Trophoblast cell (in vitro differentiated cells and primary cell): ENCODE data around the gene DERL2.

Source experiments
- DNase-seq, 2 donors: peaks; one replicate each; pipeline ENCODE4 v3.0.0-alpha.2; 2016
- H2AFZ ChIP-seq: 2 replicates; pipeline ENCODE4 v1.6.1; 2013; ENCODE audit warnings: low read length, moderate library complexity, mild to moderate bottlenecking; ENCODE audit not compliant: insufficient read depth, poor library complexity
- H2AK5ac ChIP-seq: 2 replicates; pipeline ENCODE4 v1.6.1; 2013; ENCODE audit warnings: mild to moderate bottlenecking, low read length
- H2BK120ac ChIP-seq: 2 replicates; pipeline ENCODE4 v1.6.1; 2013; ENCODE audit warnings: low read length, mild to moderate bottlenecking, moderate library complexity; ENCODE audit not compliant: insufficient read depth, poor library complexity
- H2BK12ac ChIP-seq: 2 replicates; pipeline ENCODE4 v1.6.1; 2013; ENCODE audit warnings: mild to moderate bottlenecking, low read length, moderate library complexity
- H2BK5ac ChIP-seq: 2 replicates; pipeline ENCODE4 v1.6.1; 2013; ENCODE audit warnings: low read length, low read depth, moderate library complexity, mild to moderate bottlenecking; ENCODE audit not compliant: poor library complexity
- H3K14ac ChIP-seq: 2 replicates; pipeline ENCODE4 v1.6.1; 2013; ENCODE audit warnings: mild to moderate bottlenecking, low read length
- H3K18ac ChIP-seq: 2 replicates; pipeline ENCODE4 v1.6.1; 2013; ENCODE audit warnings: mild to moderate bottlenecking, low read length
- H3K23ac ChIP-seq: 2 replicates; pipeline ENCODE4 v1.6.1; 2013; ENCODE audit warnings: low read length
- H3K27ac ChIP-seq: 2 replicates; pipeline ENCODE4 v1.5.1; 2013; ENCODE audit warnings: low read depth, mild to moderate bottlenecking, inconsistent platforms, low read length, moderate library complexity
- H3K27me3 ChIP-seq: 2 replicates; pipeline ENCODE4 v1.6.1; 2013; ENCODE audit warnings: inconsistent platforms, mild to moderate bottlenecking, low read length, moderate library complexity; ENCODE audit not compliant: insufficient read depth
- H3K36me3 ChIP-seq, 2 experiments: 1 replicate in 1 of 2; 2 replicates in 1 of 2; pipeline ENCODE4 v1.6.1; 2013; ENCODE audit warnings: low read length in 2 of 2, mild to moderate bottlenecking in 2 of 2, moderate library complexity in 1 of 2; ENCODE audit not compliant: insufficient read depth in 2 of 2, control insufficient read depth in 1 of 2
- H3K4ac ChIP-seq: 2 replicates; pipeline ENCODE4 v1.6.1; 2013; ENCODE audit warnings: low read depth, mild to moderate bottlenecking, low read length, moderate library complexity
- H3K4me1 ChIP-seq, 2 experiments: 1 replicate in 1 of 2; 2 replicates in 1 of 2; pipeline ENCODE4 v1.6.1; 2013; ENCODE audit warnings: low read length in 2 of 2, mild to moderate bottlenecking in 2 of 2, moderate library complexity in 1 of 2; ENCODE audit not compliant: insufficient read depth in 2 of 2, control insufficient read depth in 1 of 2
- H3K4me2 ChIP-seq: 2 replicates; pipeline ENCODE4 v1.6.1; 2013; ENCODE audit warnings: inconsistent platforms, mild to moderate bottlenecking, low read length, moderate library complexity
- H3K4me3 ChIP-seq: 2 replicates; pipeline ENCODE4 v1.5.1; 2013; ENCODE audit warnings: mild to moderate bottlenecking, low read depth, low read length, inconsistent platforms
- H3K79me1 ChIP-seq: one replicate; pipeline ENCODE4 v1.6.1; 2013; ENCODE audit warnings: low read length
- H3K79me2 ChIP-seq: 2 replicates; pipeline ENCODE4 v1.6.1; 2013; ENCODE audit warnings: low read length, mild to moderate bottlenecking; ENCODE audit not compliant: control insufficient read depth, insufficient read depth, poor library complexity
- H3K9ac ChIP-seq: 2 replicates; pipeline ENCODE4 v1.6.1; 2013; ENCODE audit warnings: mild to moderate bottlenecking, low read length
- H3K9me3 ChIP-seq: 2 replicates; pipeline ENCODE4 v1.6.1; 2013; ENCODE audit warnings: low read depth, mild to moderate bottlenecking, control low read depth, inconsistent platforms, low read length; ENCODE audit not compliant: insufficient read depth
- H4K12ac ChIP-seq: 2 replicates; pipeline ENCODE4 v1.6.1; 2013; ENCODE audit warnings: low read depth, mild to moderate bottlenecking, low read length, moderate library complexity
- H4K8ac ChIP-seq: 2 replicates; pipeline ENCODE4 v1.6.1; 2013; ENCODE audit warnings: low read depth, mild to moderate bottlenecking, low read length, moderate library complexity
- H4K91ac ChIP-seq: one replicate; pipeline ENCODE4 v1.6.1; 2013; ENCODE audit warnings: low read depth, mild to moderate bottlenecking, low read length, moderate library complexity
- WGBS: extraction: QIAGEN DNeasy Blood & Tissue Kit; methylation state at CpG from one replicate; pipeline ENCODE4 v1.1.7; 2013; ENCODE audit warnings: missing lambda C conversion rate; ENCODE audit not compliant: insufficient read length, insufficient coverage; ENCODE audit errors: extremely low coverage; 5-methylcytosine and 5-hydroxymethylcytosine counted together

The DERL2 gene

GRCh38 chr17:5424909-5425308 lies 61.1 kb downstream of the DERL2 start:
- Histone ChIP-seq H3K14ac (no peak overlapping the region), H3K4ac (no peak overlapping the region), H3K79me2 (peaks cover 6% of the 10 kb centered on the region), H3K4me3 (no peak overlapping the region), H3K4me2 (no peak overlapping the region), H2AFZ (no peak overlapping the region), H3K9ac (no peak overlapping the region), H3K23ac (no peak overlapping the region), H3K4me1 (peaks cover 0 to 2% of the 10 kb centered on the region in 2 experiments), H4K12ac (no peak overlapping the region), H2BK120ac (no peak overlapping the region), H2AK5ac (no peak overlapping the region), H4K91ac (no peak overlapping the region), H3K18ac (no peak overlapping the region), H4K8ac (no peak overlapping the region), H3K79me1 (peaks cover 3% of the 10 kb centered on the region), H3K9me3 (no peaks in the 10 kb centered on the region), H3K27me3 (no peaks in the 10 kb centered on the region), H2BK12ac (no peak overlapping the region), H3K27ac (no peak overlapping the region), H3K36me3 (peaks cover 25 to 55% of the 10 kb centered on the region in 2 experiments), H2BK5ac (no peak overlapping the region)
- no CpG with 5 or more reads among the region's 1 CpG for WGBS
- no peak for DNase-seq

- Histone ChIP-seq H2AK5ac (no peak overlapping the region), H3K9ac (no peak overlapping the region), H3K4me2 (no peak overlapping the region), H2AFZ (no peak overlapping the region), H4K12ac (no peak overlapping the region), H3K9me3 (no peaks in the 10 kb centered on the region), H3K36me3 (peaks cover 19 to 37% of the 10 kb centered on the region in 2 experiments), H3K14ac (no peak overlapping the region), H3K79me1 (peaks cover 9% of the 10 kb centered on the region), H3K23ac (no peak overlapping the region), H3K27me3 (no peaks in the 10 kb centered on the region), H2BK120ac (no peak overlapping the region), H3K4me3 (no peak overlapping the region), H2BK12ac (no peak overlapping the region), H3K18ac (no peak overlapping the region), H4K91ac (no peak overlapping the region), H3K4ac (no peak overlapping the region), H2BK5ac (no peak overlapping the region), H3K4me1 (peaks cover 0 to 7% of the 10 kb centered on the region in 2 experiments), H4K8ac (no peak overlapping the region), H3K79me2 (peaks cover 18% of the 10 kb centered on the region), H3K27ac (no peak overlapping the region)
- WGBS: no CpG with 5 or more reads among the region's 2 CpGs
- DNase-seq: no peak
Measured at GRCh38 chr17:5422505-5422904, 63.5 kb downstream of the DERL2 start.
